Heart left ventricle (tissue), 16 donors: Measurements from ENCODE around the gene SMIM1. TPM values are rescaled to one million over a fixed set of nuclear protein-coding genes. Genes with fewer than 3 reads are reported as not detected.

Experiments used
- ATAC-seq, 4 donors: fragments of 200-7000 bp; cut with Tn5 transposase; one replicate each; pipeline ENCODE4 v1.9.1; 2020 to 2022; ENCODE audit warnings: moderate library complexity in 4 of 4, mild to moderate bottlenecking in 3 of 4, moderate number of reproducible peaks in 1 of 4
- DNase-seq, 5 donors: peaks; one replicate each; pipeline ENCODE4 v3.0.0-alpha.2; 2020
- H3K27ac ChIP-seq, 12 donors: fragments of 200-600 bp; sonication (generic) in 4 of 12; one replicate each; pipeline versions ENCODE4 v1.5.0 to v1.8.0; 2016 to 2022; ENCODE audit warnings: mild to moderate bottlenecking in 2 of 12
- H3K27me3 ChIP-seq, 9 donors: fragments of 200-600 bp; sonication (generic) in 2 of 9; one replicate each; pipeline versions ENCODE4 v1.5.1 to v1.8.0; 2016 to 2022; ENCODE audit warnings: mild to moderate bottlenecking in 3 of 9
- H3K36me3 ChIP-seq, 9 donors: fragments of 200-600 bp; sonication (generic) in 2 of 9; one replicate each; pipeline versions ENCODE4 v1.5.0 to v1.8.0; 2018 to 2022; ENCODE audit warnings: mild to moderate bottlenecking in 2 of 9
- H3K4me1 ChIP-seq, 12 donors: fragments of 200-600 bp; sonication (generic) in 4 of 12; one replicate each; pipeline versions ENCODE4 v1.5.0 to v1.8.0; 2016 to 2022; ENCODE audit warnings: mild to moderate bottlenecking in 3 of 12
- H3K4me3 ChIP-seq, 12 donors: fragments of 200-600 bp; sonication (generic) in 4 of 12; one replicate each; pipeline versions ENCODE4 v1.5.0 to v1.8.0; 2017 to 2022; ENCODE audit warnings: mild to moderate bottlenecking in 9 of 12, moderate library complexity in 4 of 12
- H3K9me3 ChIP-seq, 12 donors: fragments of 200-600 bp; sonication (generic) in 4 of 12; one replicate each; pipeline versions ENCODE4 v1.5.0 to v1.8.0; 2016 to 2022; ENCODE audit warnings: mild to moderate bottlenecking in 1 of 12
- POLR2A ChIP-seq, 2 donors: fragments of 450-650 bp; IDR thresholded peaks; one replicate each; pipeline ENCODE4 v1.6.1; 2017; ENCODE audit warnings: antibody characterized with exemption in 2 of 2, mild to moderate bottlenecking in 2 of 2, moderate library complexity in 2 of 2
- WGBS, 4 donors: extraction: QIAGEN DNeasy Blood & Tissue Kit in 2 of 4; methylation state at CpG; one replicate each; pipeline versions ENCODE4 v1.1.5 to v1.1.7; 2013 to 2018; 5-methylcytosine and 5-hydroxymethylcytosine counted together
- intact Hi-C, 10 donors: fragments of 100-400 bp; cut with DNase I; formaldehyde crosslinking; loops; one replicate each; pipeline versions ENCODE4 v1.11.1 to v1.14.2; 2022
- polyA plus RNA-seq, 2 donors: library from polyadenylated mRNA; stranded (reverse); fragments of 200-250 nt; gene quantifications; one replicate each; pipeline ENCODE4 v1.2.3, GENCODE V29; 2013
- total RNA-seq, 9 donors: library from RNA; depleted of rRNA in 2 of 9; stranded (reverse); fragments of >200 nt in 2 of 9; fragmentation: NEBNext Ultra II Directional in 3 of 9; extraction: Animal tissue kit (Norgen Biotek cat#: 25700) in 3 of 9; gene quantifications; one replicate each; pipeline versions ENCODE4 v1.1.0 to v1.2.4, GENCODE V29; 2016 to 2023
- TF ChIP-seq, protein P1 (sequence below), 12 donors: fragments of 200-600 bp; sonication (generic) in 4 of 12; IDR thresholded peaks; one replicate each; pipeline versions ENCODE4 v1.5.0 to v1.8.0; 2018 to 2022; ENCODE audit warnings: antibody characterized with exemption in 12 of 12, mild to moderate bottlenecking in 5 of 12
- donor health status: ischemic (EF 13 %, LVEDD 7.1; RV severe dilation, severe dysfunction).
- donor health status: healthy with polysubstance abuse.
- donor health status: DM: no; HTN: yes; CAD: no.
- donor health status: DM: no; HTN: no; CAD: no.
- donor health status: ischemic (EF 25% LVEDD 6.9; RV normal size, moderate dysfunction).
- donor health status: ischemic (EF 25% LVEDD 5.7; RV mildly dilated, moderate dysfunction).
- donor health status: healthy.
- donor health status: DM: yes; HTN: yes; CAD: no.
- donor health status: ischemic (EF 35%, LVEDD 5.7; RV mildly dilated, moderate dysfunction).
- donor health status: nonischemic (EF 11% LVEDD 7.7; RV severe dilation, severe dysfunction).
- donor health status: DM: yes; HTN: yes; CAD: no.
- donor health status: PGD.
- donor health status: ischemic (EF 29% LVEDD 5.4; RV normal size, mild dysfunction).
- donor health status: nonischemic (EF 23%, LVEDD 6.1; RV moderate dilation, normal function).

SMIM1 gene
- total and polyA plus RNA-seq, 11 donors, result 3.8 to 51.2 (median 11.7) TPM

DNA sequence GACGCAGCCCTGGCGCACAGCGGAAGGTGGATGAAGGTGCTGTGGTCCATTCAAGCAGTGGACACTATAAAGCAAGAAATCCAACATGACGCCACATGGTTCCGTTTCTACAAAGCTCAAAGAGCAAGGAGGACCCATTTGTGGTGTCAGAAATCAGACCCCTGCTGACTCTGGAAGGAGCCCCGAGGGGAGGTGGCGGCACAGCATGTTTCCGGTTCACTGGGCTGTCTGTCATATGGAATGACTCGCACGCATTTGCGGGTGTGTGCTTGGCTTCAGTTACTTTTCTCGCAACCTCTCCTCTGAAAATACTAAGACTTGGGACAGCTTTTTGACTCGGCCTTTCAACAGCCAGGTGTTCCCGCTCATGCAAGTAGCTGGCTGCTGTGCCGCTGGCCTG lies 52.8 kb downstream of the SMIM1 start:
- Histone ChIP-seq H3K4me1 (no peaks in the 10 kb centered on the region), H3K27me3 (no peaks in the 10 kb centered on the region), H3K27ac (no peak overlapping the region), H3K4me3 (no peak overlapping the region), H3K36me3 (peaks cover 0 to 98% (median 92%) of the 10 kb centered on the region in 9 donors), H3K9me3 (no peaks in the 10 kb centered on the region)
- intact Hi-C loops, result no loop called here
- TF ChIP-seq, protein P1, sequence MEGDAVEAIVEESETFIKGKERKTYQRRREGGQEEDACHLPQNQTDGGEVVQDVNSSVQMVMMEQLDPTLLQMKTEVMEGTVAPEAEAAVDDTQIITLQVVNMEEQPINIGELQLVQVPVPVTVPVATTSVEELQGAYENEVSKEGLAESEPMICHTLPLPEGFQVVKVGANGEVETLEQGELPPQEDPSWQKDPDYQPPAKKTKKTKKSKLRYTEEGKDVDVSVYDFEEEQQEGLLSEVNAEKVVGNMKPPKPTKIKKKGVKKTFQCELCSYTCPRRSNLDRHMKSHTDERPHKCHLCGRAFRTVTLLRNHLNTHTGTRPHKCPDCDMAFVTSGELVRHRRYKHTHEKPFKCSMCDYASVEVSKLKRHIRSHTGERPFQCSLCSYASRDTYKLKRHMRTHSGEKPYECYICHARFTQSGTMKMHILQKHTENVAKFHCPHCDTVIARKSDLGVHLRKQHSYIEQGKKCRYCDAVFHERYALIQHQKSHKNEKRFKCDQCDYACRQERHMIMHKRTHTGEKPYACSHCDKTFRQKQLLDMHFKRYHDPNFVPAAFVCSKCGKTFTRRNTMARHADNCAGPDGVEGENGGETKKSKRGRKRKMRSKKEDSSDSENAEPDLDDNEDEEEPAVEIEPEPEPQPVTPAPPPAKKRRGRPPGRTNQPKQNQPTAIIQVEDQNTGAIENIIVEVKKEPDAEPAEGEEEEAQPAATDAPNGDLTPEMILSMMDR (IDR thresholded peaks at IDR 0.05), result no peak
- no peak for TF ChIP-seq POLR2A (IDR thresholded peaks at IDR 0.05)
- DNase-seq (no peak), ATAC-seq (no peak)
- WGBS, 4 donors, result 85 to 92% (median 89%) methylated on average over 15 of the region's 15 CpGs

Other genes with a start within 250 kb of the SMIM1 start
- 10 to 100 TPM in 2 of 9 donors, 1 to 10 TPM in 7; 1.9 to 16.2 (median 5.9) TPM for gene MEGF6, start 161.2 kb upstream of the SMIM1 start, total RNA-seq
- 1 to 10 TPM; 2.0 to 4.3 TPM for gene MEGF6, start 161.2 kb upstream of the SMIM1 start, polyA plus RNA-seq
- gene TPRG1L, start 147.7 kb upstream of the SMIM1 start, total RNA-seq, result 10 to 100 TPM; 32.0 to 58.0 (median 48.8) TPM
- 10 to 100 TPM; 24.2 to 48.8 TPM for gene TPRG1L, start 147.7 kb upstream of the SMIM1 start, polyA plus RNA-seq
- 10 to 100 TPM in 6 of 9 donors, 1 to 10 TPM in 3; 8.5 to 21.6 (median 11.3) TPM for gene WRAP73, start 122.6 kb upstream of the SMIM1 start, total RNA-seq
- 10 to 100 TPM in 1 of 2 donors, 1 to 10 TPM in 1; 9.3 to 18.0 TPM for gene WRAP73, start 122.6 kb upstream of the SMIM1 start, polyA plus RNA-seq
- gene TP73, start 120.2 kb upstream of the SMIM1 start, total RNA-seq, result under 1 TPM in 3 of 9 donors, not detected in 6; 0.15 to 0.53 (median 0.19) TPM
- gene TP73, start 120.2 kb upstream of the SMIM1 start, polyA plus RNA-seq, result under 1 TPM; 0.01 to 0.11 TPM
- gene CCDC27, start 20.3 kb upstream of the SMIM1 start, total RNA-seq, result not detected
- gene CCDC27, start 20.3 kb upstream of the SMIM1 start, polyA plus RNA-seq, result not detected
- 10 to 100 TPM; 51.3 to 85.7 (median 68.8) TPM for gene LRRC47, start 23.7 kb downstream of the SMIM1 start, total RNA-seq
- 10 to 100 TPM; 18.4 to 39.2 TPM for gene LRRC47, start 23.7 kb downstream of the SMIM1 start, polyA plus RNA-seq
- gene CEP104, start 84.5 kb downstream of the SMIM1 start, total RNA-seq, result 10 to 100 TPM; 22.2 to 46.1 (median 33.4) TPM
- 10 to 100 TPM in 1 of 2 donors, 1 to 10 TPM in 1; 5.5 to 12.8 TPM for gene CEP104, start 84.5 kb downstream of the SMIM1 start, polyA plus RNA-seq
- 1 to 10 TPM; 1.3 to 5.8 (median 2.6) TPM for gene DFFB, start 84.7 kb downstream of the SMIM1 start, total RNA-seq
- gene DFFB, start 84.7 kb downstream of the SMIM1 start, polyA plus RNA-seq, result 1 to 10 TPM; 2.0 to 3.3 TPM
- gene C1orf174, start 127.5 kb downstream of the SMIM1 start, total RNA-seq, result 10 to 100 TPM in 6 of 9 donors, 1 to 10 TPM in 3; 8.7 to 16.4 (median 11.3) TPM
- gene C1orf174, start 127.5 kb downstream of the SMIM1 start, polyA plus RNA-seq, result 10 to 100 TPM in 1 of 2 donors, 1 to 10 TPM in 1; 7.9 to 15.5 TPM